ENCODE data around the gene MT1E.

The MT1E gene

DNA sequence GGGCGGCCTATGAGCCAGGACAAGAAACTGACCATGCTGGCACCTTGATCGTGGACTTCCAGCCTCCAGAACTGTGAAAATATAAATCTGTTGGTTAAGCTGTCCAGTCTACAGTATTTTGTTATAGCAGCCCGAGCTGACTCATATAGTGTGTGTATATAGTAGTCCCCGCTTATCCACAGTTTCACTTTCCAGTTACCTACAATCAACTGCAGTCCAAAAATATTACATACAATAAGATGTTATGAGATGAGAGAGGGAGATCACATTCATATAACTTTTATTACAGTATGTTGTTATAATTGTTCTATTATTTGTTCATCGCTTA is 31.3 kb upstream of the MT1E start:
- H3K27ac ChIP-seq (replicated peaks): no peak overlapping the region
- peaks cover 4% of the 10 kb centered on the region for H3K27me3 ChIP-seq (ENCODE audit: insufficient read depth, poor library complexity, severe bottlenecking)
- DNase-seq (ENCODE audit: low read depth in 1 of 2, low spot score in 1 of 2): no peak
- no peak overlapping the region for H3K4me3 ChIP-seq (replicated peaks; ENCODE audit: insufficient read depth, low read length)
- TF ChIP-seq POLR2AphosphoS5 (IDR thresholded peaks at IDR 0.05; ENCODE audit: low read depth) (no peak), GABPA (IDR thresholded peaks at IDR 0.05; ENCODE audit: low read depth) (no peak)
- TF ChIP-seq, protein P1, sequence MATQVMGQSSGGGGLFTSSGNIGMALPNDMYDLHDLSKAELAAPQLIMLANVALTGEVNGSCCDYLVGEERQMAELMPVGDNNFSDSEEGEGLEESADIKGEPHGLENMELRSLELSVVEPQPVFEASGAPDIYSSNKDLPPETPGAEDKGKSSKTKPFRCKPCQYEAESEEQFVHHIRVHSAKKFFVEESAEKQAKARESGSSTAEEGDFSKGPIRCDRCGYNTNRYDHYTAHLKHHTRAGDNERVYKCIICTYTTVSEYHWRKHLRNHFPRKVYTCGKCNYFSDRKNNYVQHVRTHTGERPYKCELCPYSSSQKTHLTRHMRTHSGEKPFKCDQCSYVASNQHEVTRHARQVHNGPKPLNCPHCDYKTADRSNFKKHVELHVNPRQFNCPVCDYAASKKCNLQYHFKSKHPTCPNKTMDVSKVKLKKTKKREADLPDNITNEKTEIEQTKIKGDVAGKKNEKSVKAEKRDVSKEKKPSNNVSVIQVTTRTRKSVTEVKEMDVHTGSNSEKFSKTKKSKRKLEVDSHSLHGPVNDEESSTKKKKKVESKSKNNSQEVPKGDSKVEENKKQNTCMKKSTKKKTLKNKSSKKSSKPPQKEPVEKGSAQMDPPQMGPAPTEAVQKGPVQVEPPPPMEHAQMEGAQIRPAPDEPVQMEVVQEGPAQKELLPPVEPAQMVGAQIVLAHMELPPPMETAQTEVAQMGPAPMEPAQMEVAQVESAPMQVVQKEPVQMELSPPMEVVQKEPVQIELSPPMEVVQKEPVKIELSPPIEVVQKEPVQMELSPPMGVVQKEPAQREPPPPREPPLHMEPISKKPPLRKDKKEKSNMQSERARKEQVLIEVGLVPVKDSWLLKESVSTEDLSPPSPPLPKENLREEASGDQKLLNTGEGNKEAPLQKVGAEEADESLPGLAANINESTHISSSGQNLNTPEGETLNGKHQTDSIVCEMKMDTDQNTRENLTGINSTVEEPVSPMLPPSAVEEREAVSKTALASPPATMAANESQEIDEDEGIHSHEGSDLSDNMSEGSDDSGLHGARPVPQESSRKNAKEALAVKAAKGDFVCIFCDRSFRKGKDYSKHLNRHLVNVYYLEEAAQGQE (IDR thresholded peaks at IDR 0.05; ENCODE audit: insufficient replicate concordance, low read depth): no peak

DNA sequence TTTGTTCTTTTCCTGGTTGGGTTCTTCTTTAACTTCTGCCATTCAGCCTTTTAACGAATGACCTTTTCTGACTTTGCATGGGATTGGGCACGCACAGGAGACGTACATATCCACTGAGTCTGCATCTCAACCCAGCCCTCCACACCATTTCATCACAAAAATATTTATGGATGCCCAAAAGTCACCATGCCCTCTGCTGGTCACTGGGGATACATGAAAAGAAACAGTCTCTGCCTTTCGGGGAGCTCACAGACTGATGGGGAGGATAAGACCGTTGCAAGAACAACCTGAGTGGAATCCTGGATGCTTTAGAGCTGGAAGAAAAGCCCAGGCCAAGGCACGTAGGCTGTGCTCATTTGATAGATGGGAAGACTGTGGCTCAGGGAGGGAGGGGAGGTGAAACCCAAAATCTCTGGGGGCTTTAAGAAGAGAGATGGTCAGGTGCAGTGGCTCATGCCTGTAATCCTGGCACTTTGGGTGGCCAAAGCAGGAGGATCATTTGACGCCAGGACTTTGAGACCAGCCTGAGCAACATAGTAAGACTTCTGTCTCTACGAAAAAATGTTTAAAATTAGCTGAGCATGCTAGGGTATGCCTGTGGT is 25.1 kb upstream of the MT1E start:
- Histone ChIP-seq H3K4me3 (replicated peaks; ENCODE audit: insufficient read depth, low read length) (no peak overlapping the region), H3K27me3 (ENCODE audit: insufficient read depth, poor library complexity, severe bottlenecking) (no peaks in the 10 kb centered on the region), H3K27ac (replicated peaks) (no peak overlapping the region)
- TF ChIP-seq, protein P2, sequence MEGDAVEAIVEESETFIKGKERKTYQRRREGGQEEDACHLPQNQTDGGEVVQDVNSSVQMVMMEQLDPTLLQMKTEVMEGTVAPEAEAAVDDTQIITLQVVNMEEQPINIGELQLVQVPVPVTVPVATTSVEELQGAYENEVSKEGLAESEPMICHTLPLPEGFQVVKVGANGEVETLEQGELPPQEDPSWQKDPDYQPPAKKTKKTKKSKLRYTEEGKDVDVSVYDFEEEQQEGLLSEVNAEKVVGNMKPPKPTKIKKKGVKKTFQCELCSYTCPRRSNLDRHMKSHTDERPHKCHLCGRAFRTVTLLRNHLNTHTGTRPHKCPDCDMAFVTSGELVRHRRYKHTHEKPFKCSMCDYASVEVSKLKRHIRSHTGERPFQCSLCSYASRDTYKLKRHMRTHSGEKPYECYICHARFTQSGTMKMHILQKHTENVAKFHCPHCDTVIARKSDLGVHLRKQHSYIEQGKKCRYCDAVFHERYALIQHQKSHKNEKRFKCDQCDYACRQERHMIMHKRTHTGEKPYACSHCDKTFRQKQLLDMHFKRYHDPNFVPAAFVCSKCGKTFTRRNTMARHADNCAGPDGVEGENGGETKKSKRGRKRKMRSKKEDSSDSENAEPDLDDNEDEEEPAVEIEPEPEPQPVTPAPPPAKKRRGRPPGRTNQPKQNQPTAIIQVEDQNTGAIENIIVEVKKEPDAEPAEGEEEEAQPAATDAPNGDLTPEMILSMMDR (IDR thresholded peaks at IDR 0.05; ENCODE audit: insufficient read depth, low read length): peak; percentile 72
- TF ChIP-seq, protein P1 (IDR thresholded peaks at IDR 0.05; ENCODE audit: insufficient replicate concordance, low read depth): no peak
- no peak for TF ChIP-seq GABPA (IDR thresholded peaks at IDR 0.05; ENCODE audit: low read depth)
- peak in 1 of 2 experiments; percentile 51 for DNase-seq (ENCODE audit: low read depth in 1 of 2, low spot score in 1 of 2)

DNA sequence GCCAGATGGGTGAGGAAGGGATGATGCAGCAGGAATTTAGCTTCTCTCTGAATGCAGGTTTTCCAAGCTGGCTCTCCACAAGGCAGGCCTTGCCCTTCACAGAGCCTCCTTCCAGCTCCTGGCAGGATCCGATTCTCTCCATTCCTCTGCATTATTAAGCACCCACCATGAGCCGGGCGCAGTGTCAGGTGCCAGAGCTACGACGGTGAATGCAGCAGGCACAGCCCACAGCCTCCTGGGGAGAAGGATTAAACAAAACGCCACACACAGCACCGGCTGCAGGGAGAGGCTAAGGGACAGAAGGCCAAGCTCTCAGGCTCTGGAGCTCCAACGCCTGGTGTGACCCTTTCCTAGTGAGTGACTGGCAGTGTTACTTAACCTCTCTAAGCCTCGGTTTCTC is 24.3 kb upstream of the MT1E start:
- H3K4me3 ChIP-seq (replicated peaks; ENCODE audit: insufficient read depth, low read length): no peak overlapping the region
- DNase-seq (ENCODE audit: low read depth in 1 of 2, low spot score in 1 of 2): no peak
- TF ChIP-seq, protein P2 (IDR thresholded peaks at IDR 0.05; ENCODE audit: insufficient read depth, low read length): no peak
- TF ChIP-seq GABPA (IDR thresholded peaks at IDR 0.05; ENCODE audit: low read depth) (no peak), POLR2AphosphoS5 (IDR thresholded peaks at IDR 0.05; ENCODE audit: low read depth) (no peak), SPI1 (IDR thresholded peaks at IDR 0.05; ENCODE audit: borderline replicate concordance, low read depth) (no peak)
- TF ChIP-seq, protein P1 (IDR thresholded peaks at IDR 0.05; ENCODE audit: insufficient replicate concordance, low read depth): no peak
- H3K27ac ChIP-seq (replicated peaks): no peak overlapping the region
- no peaks in the 10 kb centered on the region for H3K27me3 ChIP-seq (ENCODE audit: insufficient read depth, poor library complexity, severe bottlenecking)

Measured in HL-60 (cell line).